Omental fat pad (tissue), 4 donors: ENCODE results near the gene AGMO. TPM values are rescaled to one million over a fixed set of nuclear protein-coding genes. Genes with fewer than 3 reads are reported as not detected.

ENCODE experiments used
- ATAC-seq: fragments of 150-250 bp; one replicate; pipeline ENCODE4 v1.9.1; 2016; ENCODE audit warnings: mild to moderate bottlenecking, moderate library complexity; ENCODE audit not compliant: low FRiP score
- DNase-seq: peaks from one replicate; pipeline ENCODE4 v3.0.0-alpha.2; 2019; ENCODE audit warnings: low spot score
- total RNA-seq, 4 donors: library from RNA; depleted of rRNA; stranded (reverse); fragments of >200 nt; gene quantifications; one replicate each; pipeline ENCODE4 v1.1.0, GENCODE V29; 2016
- TF ChIP-seq, protein P1 (sequence below), 3 donors: fragments of 450-650 bp; IDR thresholded peaks; one replicate each; pipeline ENCODE4 v1.5.1; 2016 to 2017; ENCODE audit warnings: antibody characterized with exemption in 3 of 3, mild to moderate bottlenecking in 3 of 3, moderate library complexity in 2 of 3

AGMO gene
- total RNA-seq, 4 donors from 2014 or later, result 2.2 to 21.1 (median 3.9) TPM

DNA sequence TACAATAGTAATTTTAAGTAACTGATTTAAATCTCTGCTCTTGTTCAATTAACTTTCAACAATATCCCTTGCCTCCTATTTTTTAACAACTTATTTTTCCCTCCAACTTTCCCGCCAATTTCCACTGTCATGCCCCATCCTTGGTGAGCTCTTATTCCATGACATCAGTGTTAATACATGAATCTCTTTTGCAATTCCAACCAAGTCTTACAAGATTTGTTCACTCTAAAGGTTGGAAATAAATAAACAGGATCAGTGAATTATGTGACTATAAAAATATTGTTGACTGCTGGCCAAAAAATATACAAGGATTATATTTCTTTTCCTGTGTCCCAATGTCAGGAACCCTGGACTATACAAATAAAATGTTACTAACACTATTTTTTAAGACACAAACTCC, 21.0 kb upstream of the AGMO start:
- ATAC-seq (no peak), DNase-seq (no peak)
- TF ChIP-seq, protein P1, sequence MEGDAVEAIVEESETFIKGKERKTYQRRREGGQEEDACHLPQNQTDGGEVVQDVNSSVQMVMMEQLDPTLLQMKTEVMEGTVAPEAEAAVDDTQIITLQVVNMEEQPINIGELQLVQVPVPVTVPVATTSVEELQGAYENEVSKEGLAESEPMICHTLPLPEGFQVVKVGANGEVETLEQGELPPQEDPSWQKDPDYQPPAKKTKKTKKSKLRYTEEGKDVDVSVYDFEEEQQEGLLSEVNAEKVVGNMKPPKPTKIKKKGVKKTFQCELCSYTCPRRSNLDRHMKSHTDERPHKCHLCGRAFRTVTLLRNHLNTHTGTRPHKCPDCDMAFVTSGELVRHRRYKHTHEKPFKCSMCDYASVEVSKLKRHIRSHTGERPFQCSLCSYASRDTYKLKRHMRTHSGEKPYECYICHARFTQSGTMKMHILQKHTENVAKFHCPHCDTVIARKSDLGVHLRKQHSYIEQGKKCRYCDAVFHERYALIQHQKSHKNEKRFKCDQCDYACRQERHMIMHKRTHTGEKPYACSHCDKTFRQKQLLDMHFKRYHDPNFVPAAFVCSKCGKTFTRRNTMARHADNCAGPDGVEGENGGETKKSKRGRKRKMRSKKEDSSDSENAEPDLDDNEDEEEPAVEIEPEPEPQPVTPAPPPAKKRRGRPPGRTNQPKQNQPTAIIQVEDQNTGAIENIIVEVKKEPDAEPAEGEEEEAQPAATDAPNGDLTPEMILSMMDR (IDR thresholded peaks at IDR 0.05), result no peak

GRCh38 chr7:15581352-15581951, 19.6 kb upstream of the AGMO start:
- no peak for ATAC-seq
- DNase-seq, result no peak
- TF ChIP-seq, protein P1 (IDR thresholded peaks at IDR 0.05), result no peak

DNA sequence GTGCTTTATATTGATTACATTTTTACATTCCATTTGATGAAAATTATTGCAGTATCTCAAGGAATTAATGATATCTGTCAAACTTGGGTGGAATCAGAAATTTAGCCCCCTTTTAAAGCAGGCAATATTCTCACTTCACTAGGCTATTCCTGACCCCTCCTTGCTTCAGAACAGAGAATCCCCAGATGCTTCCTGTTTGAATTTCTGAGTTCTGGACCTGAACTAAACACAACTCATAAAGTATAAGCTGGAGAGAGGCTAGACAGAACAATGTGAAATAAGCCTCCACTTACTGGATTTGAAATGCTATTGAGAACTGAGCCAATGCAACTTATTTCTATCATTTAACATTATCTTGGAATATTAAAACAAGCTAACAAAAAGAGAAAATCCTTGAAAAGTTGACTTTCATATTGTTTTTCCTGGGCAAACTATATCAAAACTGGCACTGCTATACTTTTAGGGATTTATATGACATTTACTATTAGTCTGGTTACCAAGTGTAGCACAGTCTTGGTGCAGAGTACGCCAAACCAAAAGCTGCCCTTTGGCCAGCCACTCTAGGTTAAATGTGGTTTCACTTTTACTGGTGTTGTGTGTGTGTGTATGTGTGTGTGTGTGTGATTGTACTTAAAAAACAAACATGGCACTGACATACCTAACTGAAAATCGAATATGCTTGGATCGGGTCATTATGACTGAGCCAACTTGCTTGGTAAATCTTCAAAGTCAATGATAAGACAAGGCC, 19.0 kb upstream of the AGMO start:
- TF ChIP-seq, protein P1 (IDR thresholded peaks at IDR 0.05), result no peak
- DNase-seq (no peak), ATAC-seq (no peak)

GRCh38 chr7:15577600-15577999, 15.8 kb upstream of the AGMO start:
- no peak for DNase-seq
- ATAC-seq, result no peak
- TF ChIP-seq, protein P1 (IDR thresholded peaks at IDR 0.05), result no peak

GRCh38 chr7:15571301-15571878, 9.6 kb upstream of the AGMO start:
- ATAC-seq, result no peak
- TF ChIP-seq, protein P1 (IDR thresholded peaks at IDR 0.05), result no peak
- no peak for DNase-seq

DNA sequence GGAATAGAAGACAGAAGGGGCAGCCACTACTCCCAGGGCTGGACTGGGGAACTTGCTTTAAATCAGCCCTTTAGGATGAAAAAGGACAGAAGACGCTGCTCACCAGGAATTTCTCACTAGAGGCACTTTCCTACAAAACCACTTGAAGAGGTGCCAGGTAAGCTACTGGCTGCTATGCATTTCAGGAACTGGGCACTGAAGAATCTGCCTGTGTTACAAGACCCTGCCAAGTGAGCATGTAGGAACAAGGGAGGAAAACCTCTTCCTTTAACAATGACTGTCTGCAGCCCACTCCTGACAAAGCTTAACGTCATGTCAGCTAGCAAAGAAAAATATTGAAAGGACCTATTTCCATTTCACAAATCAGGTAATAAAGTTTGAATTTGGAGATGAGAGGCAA, 5.8 kb upstream of the AGMO start:
- ATAC-seq (no peak), DNase-seq (no peak)
- TF ChIP-seq, protein P1 (IDR thresholded peaks at IDR 0.05), result no peak
